GM13977 (cell line): ENCODE measurements around the gene KL.

Experiments used
- DNase-seq: peaks from one replicate; pipeline ENCODE4 v3.0.0; 2012; ENCODE audit warnings: low spot score
- in situ Hi-C: fragments of 300-500 bp; cut with MboI; formaldehyde crosslinking; loops from one replicate; pipeline ENCODE4 v1.12.0; 2022; ENCODE audit warnings: low sequenced_read_pairs, low pct_unique_long_range_greater_than_20kb, mixed read lengths, inconsistent platforms; ENCODE audit not compliant: unreplicated experiment
- TF ChIP-seq, protein P1 (sequence below): IDR thresholded peaks from 2 replicates; pipeline ENCODE4 v1.5.1; 2012; ENCODE audit warnings: mild to moderate bottlenecking, control low read depth; ENCODE audit not compliant: insufficient read depth; ENCODE audit errors: extremely low read depth, missing control alignments

Gene KL

DNA sequence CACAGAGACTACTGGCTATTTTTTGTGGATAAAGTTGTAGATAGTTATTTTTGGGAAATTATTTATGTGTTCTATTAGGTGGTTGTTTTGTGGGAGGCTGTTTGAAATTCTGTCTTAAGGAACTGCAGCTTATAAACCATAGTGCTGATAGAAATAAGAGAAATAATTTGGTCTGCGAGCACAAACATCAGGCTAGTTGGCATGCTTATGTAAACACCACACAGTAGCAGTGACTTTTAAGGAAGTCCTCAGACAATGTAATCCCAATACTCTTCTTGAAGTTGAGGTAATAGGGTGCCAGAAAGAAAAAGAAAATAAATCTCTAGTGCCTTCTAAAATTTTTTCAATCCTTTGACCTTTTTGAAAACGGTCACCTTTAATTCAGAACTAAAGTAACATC lies 23.9 kb downstream of the KL start:
- TF ChIP-seq, protein P1, sequence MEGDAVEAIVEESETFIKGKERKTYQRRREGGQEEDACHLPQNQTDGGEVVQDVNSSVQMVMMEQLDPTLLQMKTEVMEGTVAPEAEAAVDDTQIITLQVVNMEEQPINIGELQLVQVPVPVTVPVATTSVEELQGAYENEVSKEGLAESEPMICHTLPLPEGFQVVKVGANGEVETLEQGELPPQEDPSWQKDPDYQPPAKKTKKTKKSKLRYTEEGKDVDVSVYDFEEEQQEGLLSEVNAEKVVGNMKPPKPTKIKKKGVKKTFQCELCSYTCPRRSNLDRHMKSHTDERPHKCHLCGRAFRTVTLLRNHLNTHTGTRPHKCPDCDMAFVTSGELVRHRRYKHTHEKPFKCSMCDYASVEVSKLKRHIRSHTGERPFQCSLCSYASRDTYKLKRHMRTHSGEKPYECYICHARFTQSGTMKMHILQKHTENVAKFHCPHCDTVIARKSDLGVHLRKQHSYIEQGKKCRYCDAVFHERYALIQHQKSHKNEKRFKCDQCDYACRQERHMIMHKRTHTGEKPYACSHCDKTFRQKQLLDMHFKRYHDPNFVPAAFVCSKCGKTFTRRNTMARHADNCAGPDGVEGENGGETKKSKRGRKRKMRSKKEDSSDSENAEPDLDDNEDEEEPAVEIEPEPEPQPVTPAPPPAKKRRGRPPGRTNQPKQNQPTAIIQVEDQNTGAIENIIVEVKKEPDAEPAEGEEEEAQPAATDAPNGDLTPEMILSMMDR = no peak
- DNase-seq = no peak
- in situ Hi-C loops = no loop called here

DNA sequence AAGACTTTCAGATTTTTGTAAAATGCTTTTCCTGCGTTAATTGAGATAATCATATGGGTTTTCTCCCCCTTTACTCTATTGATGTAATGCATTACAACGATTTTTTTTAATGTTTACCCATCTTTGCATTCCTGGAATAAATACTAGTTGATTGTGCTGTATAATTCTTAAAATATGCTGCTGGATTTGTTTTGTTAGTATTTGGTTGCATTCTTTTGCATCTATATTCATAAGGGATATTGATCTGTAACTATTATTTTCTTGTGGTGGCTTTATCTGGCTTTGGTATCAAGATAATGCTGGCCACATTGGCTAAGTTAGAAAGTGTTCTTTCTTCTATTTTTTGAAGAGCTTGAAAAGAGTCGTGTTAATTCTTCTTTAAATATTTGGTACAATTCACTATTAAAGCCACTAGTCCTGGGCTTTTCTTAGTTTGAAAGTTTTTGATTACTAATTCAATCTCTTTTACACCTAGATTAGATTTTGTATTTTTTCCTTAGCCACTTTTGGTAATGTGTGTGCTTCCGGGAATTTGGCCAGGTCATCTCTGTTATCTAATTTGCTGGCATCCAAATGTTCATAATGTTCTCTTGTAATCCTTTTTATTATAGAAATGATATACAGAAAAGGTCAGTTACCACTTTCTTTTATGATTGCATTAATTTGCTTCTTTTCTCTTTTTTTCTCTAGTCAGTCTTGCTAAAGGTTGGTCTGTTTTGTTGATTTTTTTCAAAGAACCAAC lies 29.8 kb downstream of the KL start:
- TF ChIP-seq, protein P1 = no peak
- DNase-seq = no peak
- in situ Hi-C loops = no loop called here

DNA sequence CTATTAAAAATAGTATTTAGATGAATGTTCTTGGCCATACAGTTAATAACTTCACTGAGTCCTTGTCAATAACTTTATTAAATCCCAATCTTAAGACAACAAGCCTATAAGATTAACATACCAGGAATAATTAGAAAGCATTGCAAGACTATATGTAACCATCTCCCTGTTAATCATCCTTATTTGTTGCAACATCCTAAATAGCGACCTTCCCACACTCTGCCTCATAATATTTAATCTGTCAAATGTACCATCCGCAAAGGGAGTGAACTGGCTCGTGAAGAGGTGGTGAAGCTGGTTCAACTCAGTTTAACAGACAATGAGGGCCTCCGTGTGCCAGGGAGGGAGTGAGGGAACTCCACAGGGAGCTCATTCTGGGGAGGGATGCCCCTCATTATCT lies 33.9 kb downstream of the KL start:
- no peak for DNase-seq
- in situ Hi-C loops = no loop called here
- TF ChIP-seq, protein P1 = no peak

DNA sequence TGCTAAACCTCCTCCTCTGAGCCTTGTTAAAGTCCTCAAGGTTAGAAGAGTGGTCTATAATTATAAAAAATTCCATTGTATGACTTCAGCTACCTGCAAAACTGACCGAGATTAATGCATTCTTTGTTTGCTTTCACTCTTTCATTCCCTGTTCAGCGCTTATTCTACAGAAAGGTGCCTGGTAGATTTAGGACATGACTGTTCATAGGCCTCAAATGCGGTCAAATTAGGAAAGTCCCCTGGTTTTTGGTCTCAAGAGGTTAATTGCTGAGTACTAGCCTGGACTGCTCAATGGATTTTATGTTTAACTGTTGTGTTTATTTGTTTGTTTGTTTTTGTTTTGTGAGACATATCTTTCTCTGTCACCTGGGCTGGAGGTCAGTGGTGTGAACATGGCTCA lies 35.4 kb downstream of the KL start:
- in situ Hi-C loops = no loop called here
- TF ChIP-seq, protein P1 = no peak
- DNase-seq = no peak

DNA sequence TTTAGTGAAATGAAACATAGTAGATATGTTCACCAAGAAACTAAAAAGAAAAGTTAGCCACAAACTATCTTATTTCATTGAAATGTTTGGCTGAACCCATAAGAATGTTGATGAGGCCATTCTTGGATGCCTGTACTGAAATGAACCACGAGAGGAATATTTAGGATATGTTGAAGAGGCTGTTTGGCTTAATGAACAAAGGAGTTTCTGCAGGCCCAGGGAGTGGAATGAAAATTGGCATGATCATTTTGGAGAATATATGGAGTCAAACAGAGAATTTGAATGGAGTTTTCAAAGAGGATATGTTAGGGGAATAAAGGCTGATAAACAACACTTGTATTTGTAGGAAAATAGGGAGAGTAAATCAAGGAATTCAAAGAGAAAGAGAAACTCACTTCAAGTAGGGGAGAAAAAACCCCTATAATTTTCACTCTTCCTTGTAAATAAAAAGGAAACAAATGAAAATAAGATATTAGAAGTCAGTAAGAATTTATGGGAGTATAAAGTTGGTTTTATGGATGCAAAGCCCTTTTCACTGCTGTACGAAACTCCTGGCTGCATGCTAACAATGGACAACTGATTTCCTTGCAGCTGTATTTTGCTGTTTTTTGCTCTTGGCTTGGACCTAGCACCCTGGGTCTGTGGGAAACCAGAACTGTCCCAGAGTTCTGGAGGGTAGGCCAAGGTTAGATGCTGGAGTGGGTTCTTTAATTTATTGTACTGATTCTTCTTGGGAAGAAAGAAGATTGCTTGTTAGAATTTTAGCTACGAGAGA lies 36.5 kb downstream of the KL start:
- DNase-seq = no peak
- in situ Hi-C loops = no loop called here
- TF ChIP-seq, protein P1 = no peak

DNA sequence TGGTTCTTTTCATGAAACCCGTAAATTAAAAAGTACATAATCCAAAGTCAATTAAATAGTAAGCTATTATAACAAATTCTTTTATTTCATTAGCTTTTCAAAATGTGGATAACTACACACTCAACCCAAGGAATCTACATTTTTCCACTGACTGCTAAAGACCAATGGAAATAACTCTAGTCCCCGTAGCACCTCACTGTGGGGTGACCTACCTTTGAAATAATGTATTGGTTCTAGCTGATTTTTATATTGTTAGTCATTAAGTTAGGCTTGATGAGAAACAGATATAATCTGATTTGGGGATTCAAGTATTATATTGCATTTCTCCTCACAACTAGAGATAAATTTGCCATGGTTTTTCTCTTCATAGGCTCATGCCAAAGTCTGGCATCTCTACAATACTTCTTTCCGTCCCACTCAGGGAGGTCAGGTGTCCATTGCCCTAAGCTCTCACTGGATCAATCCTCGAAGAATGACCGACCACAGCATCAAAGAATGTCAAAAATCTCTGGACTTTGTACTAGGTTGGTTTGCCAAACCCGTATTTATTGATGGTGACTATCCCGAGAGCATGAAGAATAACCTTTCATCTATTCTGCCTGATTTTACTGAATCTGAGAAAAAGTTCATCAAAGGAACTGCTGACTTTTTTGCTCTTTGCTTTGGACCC lies 37.3 kb downstream of the KL start:
- TF ChIP-seq, protein P1 = no peak
- in situ Hi-C loops = no loop called here
- DNase-seq = no peak
